Stimulated activated CD4-positive, alpha-beta T cell treated with anti-CD3 and anti-CD28 coated beads, Interleukin-15, amount 100 ng/mL, for 24 hours (primary cell): ENCODE data around the gene SYN1.
"Not testable (repeated sequence)": the region's sequence is repeated elsewhere in the genome, so short reads cannot be mapped to it uniquely, and the experiment has no call there.

Source experiments
- DNase-seq: peaks from one replicate; pipeline ENCODE4 v3.0.0-alpha.2; 2020

SYN1 gene

DNA sequence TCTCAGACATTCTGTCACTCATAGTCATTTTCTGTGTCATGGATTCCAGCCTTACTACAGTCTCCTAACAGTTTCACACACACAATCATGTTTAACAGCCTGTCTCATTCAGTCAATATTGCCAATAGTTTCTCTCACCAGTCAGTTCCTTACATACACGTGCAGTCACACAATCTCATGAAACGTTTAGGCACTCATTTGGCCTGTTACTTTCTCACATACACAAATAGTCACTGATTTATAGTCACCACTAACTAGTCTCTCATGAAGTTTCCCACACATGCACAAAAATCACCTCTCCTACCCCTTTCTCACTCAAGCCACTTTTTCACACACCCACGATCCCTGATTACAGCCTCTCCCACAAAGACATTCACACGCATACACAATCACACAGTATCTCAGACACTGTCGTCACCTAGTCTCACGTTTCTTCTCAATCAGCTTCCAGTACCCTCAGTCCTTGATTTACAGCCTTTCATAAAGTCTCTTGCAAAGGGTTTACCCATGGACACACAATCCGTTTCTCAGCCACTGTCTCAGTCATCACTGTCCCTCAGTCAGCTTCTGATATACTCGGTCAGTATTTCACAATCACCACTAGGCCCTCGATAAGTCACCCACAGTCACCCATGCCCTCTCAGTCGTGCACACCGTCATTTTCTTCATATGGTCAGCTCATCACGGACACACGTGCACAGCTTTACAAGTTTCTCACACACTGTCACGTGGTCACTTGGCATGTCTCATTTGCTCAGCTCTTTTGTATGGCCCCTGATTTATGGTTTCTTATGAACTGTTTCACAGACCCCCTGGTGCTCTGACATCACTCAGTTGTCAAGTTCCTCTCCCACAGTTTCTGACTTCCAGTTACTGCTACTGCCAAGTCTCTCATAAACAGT is 14.3 kb upstream of the SYN1 start:
- no peak for DNase-seq

DNA sequence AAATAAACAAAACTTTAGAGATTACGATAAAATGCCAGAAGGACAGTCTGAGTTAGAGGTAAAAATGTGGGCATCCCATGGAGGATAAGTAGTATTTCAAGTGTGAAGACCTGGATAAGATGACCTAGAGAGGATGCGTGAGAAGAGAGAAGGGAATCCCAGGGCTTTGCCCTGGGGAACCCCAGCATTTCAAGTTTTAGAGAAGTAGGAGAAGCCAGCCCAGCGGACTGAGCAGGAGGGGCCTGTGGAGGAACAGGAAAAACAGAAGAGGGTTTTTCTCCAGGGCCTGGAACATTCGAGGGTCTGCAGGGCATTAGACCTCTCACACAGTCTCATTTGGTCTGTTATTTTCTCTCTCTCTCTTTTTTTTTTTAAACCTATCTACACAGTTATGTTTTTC is 13.0 kb upstream of the SYN1 start:
- no peak for DNase-seq

DNA sequence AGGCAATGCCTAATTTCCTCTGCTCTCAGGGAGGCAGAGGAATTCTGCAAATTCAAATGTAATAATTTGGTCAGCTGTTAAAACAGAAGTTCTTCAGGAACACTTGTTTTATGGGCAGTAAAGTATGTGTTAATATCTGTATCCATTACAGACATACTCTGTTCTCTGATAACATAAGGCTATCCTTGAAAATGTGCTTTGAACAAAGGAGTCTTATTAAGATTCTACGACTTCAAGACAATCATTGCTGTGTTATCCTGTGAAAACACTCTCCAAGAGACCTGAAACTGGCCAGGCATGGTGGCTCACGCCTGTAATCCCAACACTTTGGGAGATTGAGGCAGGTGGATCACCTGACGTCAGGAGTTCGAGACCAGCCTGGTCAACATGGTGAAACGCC is 12.0 kb upstream of the SYN1 start:
- no peak for DNase-seq

DNA sequence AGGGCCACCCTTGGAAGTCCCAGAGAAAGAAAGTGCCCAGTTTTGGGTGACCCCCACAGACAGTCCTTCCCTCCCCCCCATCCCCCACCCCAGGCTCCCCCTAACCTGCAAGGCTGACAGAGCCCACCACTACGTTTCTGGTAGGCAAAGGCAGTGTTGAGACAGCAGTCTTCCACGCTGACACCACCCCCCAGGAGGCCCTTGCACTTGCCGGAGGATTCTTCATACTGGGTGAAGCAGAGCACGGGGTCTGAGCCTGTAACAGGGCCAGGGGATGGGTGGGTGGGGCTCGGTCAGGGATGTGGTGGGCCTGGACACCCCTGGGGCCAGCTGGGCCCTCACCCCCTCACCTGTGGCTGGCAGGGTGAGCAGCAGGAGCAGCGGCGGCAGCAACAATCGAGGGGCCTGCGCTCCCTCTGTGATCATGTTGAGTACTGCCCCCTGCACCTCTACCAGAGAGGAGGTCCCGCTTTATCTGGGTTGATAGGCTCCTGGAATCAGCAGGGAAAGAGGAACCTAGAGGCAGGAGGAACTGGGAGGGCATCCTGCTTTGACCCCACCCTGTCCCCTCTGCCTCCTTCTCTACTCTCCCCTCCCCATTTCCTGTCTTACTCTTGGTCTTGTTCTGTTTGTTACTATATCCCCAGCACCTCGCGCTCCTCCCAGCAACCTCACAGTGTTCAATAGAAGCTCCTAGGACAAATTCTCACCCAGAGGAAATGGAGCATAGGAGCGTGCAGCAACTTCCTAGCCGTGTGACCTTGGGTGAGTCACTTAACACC is 10.0 kb upstream of the SYN1 start, which contains the start of gene CFP:
Gene CFP, minus strand, starts transcription at position 512 of the 782 bp plus-strand sequence. Its CDS starts 86 bp downstream, at position 426.
- no peak for DNase-seq

DNA sequence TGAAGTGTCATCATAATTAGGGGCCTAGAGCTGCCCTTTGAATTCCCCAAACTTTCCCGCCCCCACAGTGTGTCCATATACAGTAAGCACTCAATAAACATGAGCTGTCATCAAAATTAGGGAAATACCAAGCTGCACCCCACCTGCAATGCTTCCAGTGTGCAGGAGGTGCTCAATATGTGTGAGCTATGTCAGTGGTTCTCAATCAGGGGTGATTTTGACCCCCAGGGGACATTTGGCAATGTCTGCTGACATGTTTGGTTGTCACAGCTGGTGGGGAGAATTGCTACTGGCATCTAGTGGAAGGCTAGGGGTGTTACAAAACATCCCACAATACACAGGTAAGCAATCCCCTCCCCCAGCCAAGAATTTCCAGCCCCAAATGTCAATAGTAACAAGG is 9.3 kb upstream of the SYN1 start:
- no peak for DNase-seq

DNA sequence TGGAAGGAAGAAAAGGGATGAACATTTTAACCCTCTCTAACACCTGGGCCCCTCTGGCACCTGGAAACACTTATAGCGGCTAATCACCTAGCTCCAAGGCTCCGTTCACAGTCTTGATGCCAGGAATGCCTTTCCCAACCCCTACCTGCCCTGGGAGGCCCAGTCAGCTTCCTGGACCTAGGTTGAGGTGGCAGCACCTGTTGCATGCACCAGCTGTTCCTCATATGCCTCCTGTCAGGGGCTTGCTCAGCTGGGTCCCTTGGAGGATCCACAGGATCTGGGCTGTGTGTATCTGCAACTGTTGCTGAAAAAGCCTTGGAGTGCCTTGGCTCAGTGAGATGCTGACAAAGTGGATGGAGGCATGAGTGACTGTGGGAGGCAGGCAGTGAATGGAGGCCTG is 5.7 kb upstream of the SYN1 start:
- no peak for DNase-seq

DNA sequence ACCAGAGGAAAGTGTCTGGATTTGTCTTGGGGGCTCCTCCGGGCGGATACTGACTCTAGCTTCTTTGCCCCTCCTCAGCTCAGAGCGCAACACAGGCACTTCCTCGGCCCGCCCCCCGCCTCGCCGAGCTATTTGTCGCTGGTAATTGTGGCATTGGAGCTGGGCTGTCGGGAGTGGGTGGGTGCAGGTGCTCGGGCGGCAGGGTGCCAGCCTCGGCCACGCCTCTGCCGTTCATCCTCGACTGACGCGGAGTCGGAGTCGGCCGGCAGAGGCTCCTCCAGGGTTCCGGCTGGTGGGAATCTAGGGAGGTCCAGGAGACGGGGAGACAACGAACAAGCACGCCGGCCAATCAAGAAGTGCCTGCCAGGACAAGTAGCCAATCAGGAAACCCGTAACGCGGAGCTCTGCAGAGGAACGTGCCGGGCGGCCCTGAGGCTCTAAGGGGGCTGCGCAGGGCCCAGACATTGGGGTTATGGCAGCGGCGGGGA is 3.9 kb upstream of the SYN1 start:
- peak; percentile 60 for DNase-seq

DNA sequence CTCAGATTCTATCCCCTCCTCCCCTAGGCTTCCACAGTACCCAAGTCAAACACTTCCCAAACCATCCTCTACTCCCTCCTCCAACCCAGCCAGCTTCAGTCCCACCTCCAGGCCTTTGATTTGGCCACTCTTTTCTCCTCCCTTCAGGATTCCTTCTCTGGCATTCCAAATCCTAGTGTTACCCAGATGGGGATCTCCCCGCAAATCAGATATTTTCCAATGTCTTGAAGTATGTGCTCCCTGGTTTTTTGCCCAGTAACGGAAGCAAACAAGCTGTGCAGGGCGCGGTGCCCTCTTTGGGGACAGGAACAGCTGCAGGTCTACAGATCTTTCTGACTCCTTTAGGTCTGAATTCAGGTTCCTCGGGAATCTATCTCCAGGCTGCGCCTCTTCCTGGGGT is 2.2 kb upstream of the SYN1 start:
- DNase-seq = no peak

DNA sequence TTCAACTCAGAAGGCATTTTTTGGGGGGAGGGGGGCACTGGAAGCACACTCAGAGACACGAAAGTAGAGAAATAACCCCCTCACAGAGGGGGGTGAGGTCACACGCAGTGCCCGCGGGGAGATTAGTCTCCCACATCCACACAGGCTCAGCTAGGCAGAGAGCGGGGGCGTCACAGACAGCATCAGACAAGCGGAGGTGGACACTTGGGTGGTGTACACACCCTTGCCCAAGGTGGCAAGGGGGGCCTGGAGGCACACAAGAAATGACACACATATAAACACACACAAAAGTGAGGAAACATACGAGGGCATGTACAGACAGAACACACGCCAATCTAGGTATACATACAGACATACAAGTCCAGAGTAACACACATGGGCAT is 637 bp upstream of the SYN1 start:
- no peak for DNase-seq

DNA sequence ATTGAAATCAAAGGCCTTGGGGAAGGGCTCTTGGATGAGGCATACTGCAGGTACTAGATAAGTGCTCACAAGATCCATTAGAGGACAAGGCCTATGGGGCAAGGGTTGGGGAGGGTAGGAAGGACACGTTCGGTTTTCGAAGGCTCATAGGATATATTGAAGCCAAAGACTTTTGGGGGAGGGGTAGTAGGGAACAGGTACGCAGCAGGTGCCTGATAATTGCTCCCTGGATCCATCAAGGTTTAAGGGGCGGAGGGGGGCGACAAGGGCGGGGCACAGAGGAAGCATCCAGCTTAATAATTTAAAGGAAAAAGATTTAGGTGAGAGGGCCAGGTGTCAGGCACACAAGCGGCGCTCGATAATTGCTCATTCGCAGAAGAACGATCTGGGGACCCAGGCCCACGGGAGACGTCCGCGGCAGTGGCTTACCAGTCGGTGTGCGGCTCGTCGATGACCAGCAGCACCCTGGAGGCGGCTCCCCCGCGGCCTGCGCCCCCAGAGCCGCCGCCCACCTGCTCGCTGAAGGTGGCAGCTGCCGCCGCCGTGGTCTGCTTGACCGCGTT is 653 bp downstream of the SYN1 start:
- no peak for DNase-seq

DNA sequence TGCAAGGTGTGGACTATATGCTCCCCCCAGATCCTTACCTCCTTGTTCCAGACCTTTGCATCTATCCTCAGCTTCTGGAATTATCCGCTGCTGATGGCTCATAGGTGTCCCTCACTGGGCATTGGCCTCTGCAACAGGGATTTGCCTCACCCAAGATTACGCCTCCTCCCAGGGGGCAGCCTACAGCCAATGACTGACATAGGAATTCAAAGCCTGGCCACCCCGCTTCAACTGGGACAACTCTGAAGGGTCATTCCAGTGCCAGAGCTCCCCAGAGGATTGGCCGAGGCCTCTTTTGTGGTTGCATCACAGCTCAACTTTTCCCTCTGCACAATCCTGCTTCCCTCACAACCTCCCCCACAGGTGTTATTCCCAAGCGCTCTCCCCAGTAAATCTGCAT is 5.0 kb downstream of the SYN1 start:
- no peak for DNase-seq

DNA sequence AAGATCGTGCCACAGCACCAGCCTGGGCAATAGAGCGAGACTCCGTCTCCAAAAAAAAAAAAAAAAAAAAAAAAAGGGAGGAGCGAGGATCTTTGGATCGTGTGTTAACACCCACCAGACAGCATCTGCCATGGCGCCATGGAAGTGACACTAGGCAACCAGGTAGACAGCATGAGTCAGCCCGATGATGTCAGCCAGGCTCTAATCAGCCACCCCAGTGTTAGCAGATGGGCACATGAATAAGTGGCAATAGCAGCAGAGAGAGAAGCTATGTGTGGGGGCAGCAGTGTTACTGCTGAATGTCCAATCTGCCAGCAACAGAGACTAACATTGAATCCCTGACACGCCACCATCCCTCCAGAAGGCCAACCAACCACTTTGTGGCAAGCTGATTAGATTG is 6.6 kb downstream of the SYN1 start:
- DNase-seq = no peak

DNA sequence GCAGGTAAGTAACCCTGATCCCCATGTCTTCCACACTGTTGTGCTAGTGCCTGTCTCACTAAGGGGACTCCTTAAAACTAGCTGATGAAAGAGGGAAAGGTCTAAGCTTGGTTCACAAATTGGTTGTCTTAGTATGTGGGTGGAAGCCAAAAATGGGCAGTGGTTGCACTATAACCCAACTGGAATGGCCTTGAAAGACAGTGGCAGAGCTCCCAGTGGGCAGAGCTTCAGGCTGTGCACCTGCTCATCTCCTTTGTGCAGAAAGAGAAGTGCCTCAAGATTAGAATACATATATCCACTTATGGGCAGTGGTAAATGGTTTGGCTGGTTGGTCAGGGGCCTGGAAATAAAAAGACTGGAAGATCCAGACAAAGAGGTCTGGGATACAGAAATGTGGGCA is 7.2 kb downstream of the SYN1 start:
- DNase-seq = no peak

DNA sequence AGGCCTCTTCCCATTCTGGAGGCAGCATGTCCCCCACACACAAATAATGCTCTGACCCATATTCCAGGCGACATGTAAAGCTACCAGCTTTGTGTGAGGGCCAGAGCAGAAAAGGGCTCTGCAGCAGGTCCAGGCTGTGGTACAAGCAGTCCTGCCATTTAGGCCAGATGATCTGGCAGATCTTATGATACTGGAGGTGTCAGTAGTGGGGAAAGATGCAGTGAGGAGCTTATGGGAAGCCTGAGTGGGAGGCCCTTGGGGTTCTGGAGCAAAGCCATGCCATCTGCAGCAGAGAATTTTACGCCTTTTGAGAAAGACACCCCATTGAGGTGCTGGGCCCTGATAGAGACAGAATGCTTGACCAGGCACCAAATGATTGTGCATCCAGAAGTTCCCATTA is 7.7 kb downstream of the SYN1 start:
- no peak for DNase-seq

DNA sequence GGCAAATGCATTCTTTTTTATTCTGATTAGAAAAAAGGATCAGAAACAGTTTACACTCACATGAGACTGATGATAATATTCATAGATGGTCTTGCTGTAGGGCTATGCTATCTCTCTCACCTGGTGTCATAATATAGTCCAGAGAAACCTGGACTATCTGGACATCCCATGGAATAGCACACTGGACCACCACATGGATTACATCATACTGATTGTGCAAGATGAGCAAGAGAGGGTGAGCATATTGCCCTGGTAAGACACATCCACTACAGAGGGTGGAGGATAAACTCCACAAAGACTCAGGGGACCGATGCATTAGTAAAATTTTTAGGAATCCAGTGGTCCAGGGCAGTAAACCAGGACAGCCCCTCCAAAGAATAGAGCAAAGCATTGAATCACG is 8.2 kb downstream of the SYN1 start:
- DNase-seq = no peak

DNA sequence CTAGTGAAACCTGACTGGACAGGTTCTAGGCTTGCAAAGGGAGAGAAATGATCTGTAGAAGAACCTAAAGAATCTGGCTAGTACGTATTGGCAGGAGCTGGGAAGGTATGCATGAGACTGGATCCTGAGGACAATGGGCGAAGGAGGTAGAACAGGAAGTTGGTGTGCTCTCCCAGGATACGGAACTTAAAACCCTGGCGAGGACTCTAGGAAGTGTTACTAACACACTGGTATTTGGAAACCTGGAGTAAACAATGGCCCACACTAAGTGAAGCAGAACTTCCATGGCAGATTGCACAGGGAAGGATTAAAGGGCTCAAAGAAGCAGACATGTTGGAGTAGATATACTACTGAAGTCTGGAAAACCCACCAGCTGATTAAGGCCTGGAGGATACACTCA is 9.1 kb downstream of the SYN1 start:
- DNase-seq = no peak

DNA sequence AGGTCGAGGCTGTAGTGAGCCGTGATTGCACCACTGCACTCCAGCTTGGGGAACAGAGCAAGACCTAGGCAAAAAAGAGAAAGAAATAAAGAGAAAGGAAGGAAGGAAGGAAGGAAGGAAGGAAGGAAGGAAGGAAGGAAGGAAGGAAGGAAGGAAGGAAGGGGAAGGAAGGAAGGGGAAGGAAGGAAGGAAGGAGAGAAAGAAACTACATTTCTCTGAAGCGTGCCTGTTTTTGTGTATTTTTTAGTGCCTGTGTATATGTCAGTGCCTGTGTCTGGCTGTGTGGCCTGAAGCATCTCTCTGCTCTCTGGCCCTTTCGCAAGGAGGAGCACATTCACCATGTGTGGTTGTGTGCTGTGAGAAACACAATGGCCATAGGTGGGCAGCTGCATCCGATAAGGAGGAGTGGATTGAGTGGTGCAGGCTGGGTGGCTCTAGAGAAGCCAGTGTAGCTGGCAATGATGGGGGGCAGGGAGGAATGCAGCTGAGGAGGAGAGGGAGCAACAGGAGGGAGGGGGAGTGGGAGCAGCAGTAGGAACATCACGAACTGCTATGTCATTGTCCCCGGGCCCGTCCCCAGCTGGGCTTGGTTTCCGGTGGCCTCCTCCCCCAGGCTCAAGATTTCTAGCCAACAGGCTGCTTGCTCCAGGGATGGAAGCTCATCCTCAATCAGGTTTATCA is 11.4 kb downstream of the SYN1 start:
- no peak for DNase-seq

DNA sequence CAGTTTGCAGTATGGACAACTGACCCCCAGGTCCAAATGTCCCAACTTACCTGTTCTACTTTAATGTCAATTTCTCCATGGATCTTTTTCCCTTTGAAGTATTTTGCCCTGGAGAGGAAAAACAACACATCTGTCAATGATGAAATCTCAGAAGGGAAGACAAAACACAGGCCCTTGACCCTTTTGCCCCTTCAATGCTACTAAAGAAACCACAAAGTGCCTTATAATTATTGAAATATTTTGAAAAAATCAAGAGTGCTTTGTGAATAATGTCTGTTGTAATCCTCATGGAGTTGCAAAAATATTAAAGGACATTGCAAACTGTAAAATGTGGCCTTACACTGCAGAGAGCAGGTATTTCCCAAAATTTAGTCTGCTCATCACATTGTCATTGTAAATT is 12.6 kb downstream of the SYN1 start:
- no peak for DNase-seq

DNA sequence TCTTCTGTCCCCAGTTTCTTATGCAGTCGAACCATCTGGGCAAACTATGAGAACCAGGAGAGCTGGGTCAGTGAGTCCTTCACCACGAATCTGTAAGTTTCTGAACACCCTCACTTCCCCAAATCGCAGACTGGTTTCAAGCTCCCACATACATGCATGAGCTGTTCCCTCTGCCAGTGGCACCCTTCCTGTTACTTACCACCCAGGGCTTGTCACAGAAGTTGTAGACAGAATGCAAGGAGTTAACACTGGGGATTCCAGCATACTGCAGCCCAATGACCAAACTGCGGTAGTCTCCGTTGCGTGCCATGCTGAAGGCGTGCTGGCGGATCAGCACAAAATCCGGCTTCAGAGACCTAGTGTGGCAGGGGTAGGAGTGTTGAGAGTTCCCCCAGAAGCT is 14.6 kb downstream of the SYN1 start:
- no peak for DNase-seq

DNA sequence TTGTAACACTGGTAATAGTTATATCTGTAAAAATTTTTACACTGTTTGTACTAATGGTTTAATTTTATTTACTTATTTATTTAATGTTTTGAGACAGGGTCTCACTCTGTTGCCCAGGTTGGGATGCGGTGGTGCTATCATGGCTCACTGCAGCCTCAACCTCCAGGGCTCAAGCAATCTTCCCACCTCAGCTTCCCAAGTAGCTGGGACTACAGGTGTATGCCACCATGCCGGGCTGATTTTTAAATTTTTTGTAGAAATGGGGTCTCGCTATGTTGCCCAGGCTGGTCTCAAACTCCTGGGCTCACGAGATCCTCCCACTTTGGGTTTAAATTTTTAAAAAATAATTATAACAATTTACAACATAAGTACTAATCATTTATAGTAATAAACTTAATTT is 16.5 kb downstream of the SYN1 start:
- not testable (repeated sequence) for DNase-seq

DNA sequence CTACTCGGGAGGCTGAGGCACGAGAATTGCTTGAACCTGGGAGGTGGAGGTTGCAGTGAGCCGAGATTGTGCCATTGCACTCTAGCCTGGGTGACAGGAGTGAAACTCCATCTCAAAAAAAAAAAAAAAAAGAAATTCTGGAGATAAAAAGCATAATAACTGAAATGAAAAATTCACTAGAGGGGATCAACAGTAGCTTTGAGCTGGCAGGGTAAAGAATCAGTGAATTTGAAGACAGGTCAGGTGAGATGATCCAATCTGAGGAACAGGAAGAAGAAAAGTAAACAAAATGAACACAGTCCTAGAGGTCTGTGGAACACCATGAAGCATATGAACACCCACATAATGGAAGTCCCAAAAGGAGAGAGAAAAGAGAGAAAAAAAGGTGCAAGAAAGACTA is 22.4 kb downstream of the SYN1 start:
- DNase-seq = no peak

DNA sequence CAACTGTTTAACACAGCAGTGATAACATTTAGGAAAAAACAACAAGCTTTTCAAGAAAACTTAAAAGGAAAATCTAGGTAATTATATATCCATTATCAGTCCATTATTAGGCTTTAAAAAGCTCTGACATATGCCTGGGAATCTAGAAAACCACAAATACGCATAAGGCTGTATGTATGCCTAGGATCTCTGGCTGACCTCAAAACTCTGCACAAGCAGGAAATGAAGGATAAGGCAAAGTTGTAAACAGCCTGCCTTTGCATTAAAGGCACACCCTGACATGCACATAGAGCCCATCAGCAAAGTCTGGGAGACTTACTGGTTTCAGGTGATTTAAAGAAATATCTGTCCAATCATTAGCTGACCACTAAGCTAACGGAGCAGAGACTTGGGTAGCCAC is 23.4 kb downstream of the SYN1 start:
- no peak for DNase-seq

DNA sequence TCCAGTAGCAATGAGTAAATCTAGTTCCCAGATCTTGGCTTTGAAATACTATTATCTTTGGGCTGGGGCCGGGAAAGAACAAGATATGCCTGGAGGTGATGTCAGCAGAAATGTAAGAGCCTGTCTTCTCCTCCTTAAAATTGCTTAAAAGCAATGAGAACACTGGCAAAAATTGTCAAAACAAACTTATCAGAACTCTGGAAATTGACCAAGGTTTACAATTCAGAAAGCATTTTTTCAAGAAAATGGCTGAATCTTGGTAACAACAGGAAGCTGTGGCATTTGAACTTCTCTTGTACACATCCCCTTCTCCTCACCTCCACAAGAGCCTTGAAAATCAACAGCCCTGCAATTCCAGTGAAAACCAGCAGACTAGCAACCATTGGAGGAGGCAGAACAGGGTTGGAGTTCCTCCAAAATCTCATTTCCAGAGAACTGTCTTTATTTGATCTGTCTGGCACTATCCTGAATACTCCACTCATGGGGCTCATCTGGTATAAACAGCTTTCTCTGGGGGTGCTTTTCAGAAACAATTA is 23.9 kb downstream of the SYN1 start:
- DNase-seq = no peak
